ENCODE data around the gene IL1RL1.
"Not testable (repeated sequence)": the region's sequence is repeated elsewhere in the genome, so short reads cannot be mapped to it uniquely, and the experiment has no call there.

The IL1RL1 gene

GRCh38 chr2:102291319-102292075 lies 19.9 kb upstream of the IL1RL1 start:
- no peak for DNase-seq (ENCODE audit: low read depth in 2 of 2, low spot score in 1 of 2)

GRCh38 chr2:102294802-102295489 lies 16.4 kb upstream of the IL1RL1 start:
- no peak for DNase-seq (ENCODE audit: low read depth in 2 of 2, low spot score in 1 of 2)

GRCh38 chr2:102295566-102295965 lies 15.8 kb upstream of the IL1RL1 start:
- DNase-seq (ENCODE audit: low read depth in 2 of 2, low spot score in 1 of 2), result no peak

- DNase-seq (ENCODE audit: low read depth in 2 of 2, low spot score in 1 of 2), result no peak
These were observed 14.9 kb upstream of the IL1RL1 start for GRCh38 chr2:102296449-102296848.

- DNase-seq (ENCODE audit: low read depth in 2 of 2, low spot score in 1 of 2), result no peak
These were observed 13.5 kb upstream of the IL1RL1 start for GRCh38 chr2:102297891-102298290.

- peak; percentile 8 to 18 for DNase-seq (ENCODE audit: low read depth in 2 of 2, low spot score in 1 of 2)
These were observed 9.4 kb upstream of the IL1RL1 start for GRCh38 chr2:102301867-102302362.

GRCh38 chr2:102302458-102302857 lies 8.9 kb upstream of the IL1RL1 start:
- DNase-seq (ENCODE audit: low read depth in 2 of 2, low spot score in 1 of 2), result no peak

GRCh38 chr2:102303589-102303988 lies 7.8 kb upstream of the IL1RL1 start:
- DNase-seq (ENCODE audit: low read depth in 2 of 2, low spot score in 1 of 2), result no peak

GRCh38 chr2:102304268-102304667 lies 7.1 kb upstream of the IL1RL1 start:
- no peak for DNase-seq (ENCODE audit: low read depth in 2 of 2, low spot score in 1 of 2)

GRCh38 chr2:102304711-102305611 lies 6.4 kb upstream of the IL1RL1 start:
- no peak for DNase-seq (ENCODE audit: low read depth in 2 of 2, low spot score in 1 of 2)

- DNase-seq (ENCODE audit: low read depth in 2 of 2, low spot score in 1 of 2), result no peak
These were observed 5.2 kb upstream of the IL1RL1 start for GRCh38 chr2:102306125-102306524.

GRCh38 chr2:102313025-102313424 lies 1.7 kb downstream of the IL1RL1 start:
- no peak for DNase-seq (ENCODE audit: low read depth in 2 of 2, low spot score in 1 of 2)

GRCh38 chr2:102313471-102313870 lies 2.1 kb downstream of the IL1RL1 start:
- no peak for DNase-seq (ENCODE audit: low read depth in 2 of 2, low spot score in 1 of 2)

- no peak for DNase-seq (ENCODE audit: low read depth in 2 of 2, low spot score in 1 of 2)
These were observed 2.6 kb downstream of the IL1RL1 start for GRCh38 chr2:102313950-102314349.

- no peak for DNase-seq (ENCODE audit: low read depth in 2 of 2, low spot score in 1 of 2)
These were observed 4.6 kb downstream of the IL1RL1 start for GRCh38 chr2:102315921-102316320.

- no peak for DNase-seq (ENCODE audit: low read depth in 2 of 2, low spot score in 1 of 2)
These were observed 6.4 kb downstream of the IL1RL1 start for GRCh38 chr2:102317715-102318114.

GRCh38 chr2:102318437-102318836 lies 7.1 kb downstream of the IL1RL1 start:
- DNase-seq (ENCODE audit: low read depth in 2 of 2, low spot score in 1 of 2), result no peak

- no peak for DNase-seq (ENCODE audit: low read depth in 2 of 2, low spot score in 1 of 2)
These were observed 10.8 kb downstream of the IL1RL1 start for GRCh38 chr2:102321941-102322719.

- not testable (repeated sequence) for DNase-seq (ENCODE audit: low read depth in 2 of 2, low spot score in 1 of 2)
These were observed 13.6 kb downstream of the IL1RL1 start for GRCh38 chr2:102324914-102325313.

GRCh38 chr2:102331311-102331980 lies 20.1 kb downstream of the IL1RL1 start:
- no peak for DNase-seq (ENCODE audit: low read depth in 2 of 2, low spot score in 1 of 2)
